Measurements from ENCODE around the gene RNF214.
"Not testable (repeated sequence)": the region's sequence is repeated elsewhere in the genome, so short reads cannot be mapped to it uniquely, and the experiment has no call there.

RNF214 gene

GRCh38 chr11:117198613-117199012, 33.9 kb upstream of the RNF214 start:
- no peak for DNase-seq

GRCh38 chr11:117199053-117199915, 33.2 kb upstream of the RNF214 start, which contains the start of gene TAGLN:
Gene TAGLN (plus strand): TSS chr11:117199370. CDS start chr11:117203014, 3,644 bp downstream.
- no peak for DNase-seq

- DNase-seq, result no peak
Measured at GRCh38 chr11:117199916-117200812, 32.3 kb upstream of the RNF214 start.

- no peak for DNase-seq
Measured at GRCh38 chr11:117200813-117201657, 31.4 kb upstream of the RNF214 start.

- no peak for DNase-seq
Measured at GRCh38 chr11:117201658-117202305, 30.7 kb upstream of the RNF214 start.

GRCh38 chr11:117202386-117203068, 29.9 kb upstream of the RNF214 start:
- DNase-seq, result no peak

- DNase-seq, result no peak
Measured at GRCh38 chr11:117203069-117203407, 29.4 kb upstream of the RNF214 start.

GRCh38 chr11:117204283-117205080, 28.0 kb upstream of the RNF214 start:
- no peak for DNase-seq

GRCh38 chr11:117205211-117205818, 27.2 kb upstream of the RNF214 start:
- DNase-seq, result no peak

- DNase-seq, result not testable (repeated sequence)
Measured at GRCh38 chr11:117206111-117206510, 26.4 kb upstream of the RNF214 start.

GRCh38 chr11:117206859-117207258, 25.6 kb upstream of the RNF214 start:
- not testable (repeated sequence) for DNase-seq

GRCh38 chr11:117207481-117207880, 25.0 kb upstream of the RNF214 start:
- not testable (repeated sequence) for DNase-seq

- not testable (repeated sequence) for DNase-seq
Measured at GRCh38 chr11:117208710-117209109, 23.8 kb upstream of the RNF214 start.

- not testable (repeated sequence) for DNase-seq
Measured at GRCh38 chr11:117209351-117210125, 22.9 kb upstream of the RNF214 start.

GRCh38 chr11:117210620-117211019, 21.9 kb upstream of the RNF214 start:
- DNase-seq, result no peak

- DNase-seq, result no peak
Measured at GRCh38 chr11:117212697-117213355, 19.6 kb upstream of the RNF214 start.

GRCh38 chr11:117214404-117215110, 17.9 kb upstream of the RNF214 start:
- no peak for DNase-seq
